ENCODE data around the gene CTDP1. TPM values are rescaled to one million over a fixed set of nuclear protein-coding genes. Genes with fewer than 3 reads are reported as not detected.
"Not testable (repeated sequence)": the region's sequence is repeated elsewhere in the genome, so short reads cannot be mapped to it uniquely, and the experiment has no call there.

Gene CTDP1
- total RNA-seq, 1 donor from 2014 or later = 7.5 TPM

DNA sequence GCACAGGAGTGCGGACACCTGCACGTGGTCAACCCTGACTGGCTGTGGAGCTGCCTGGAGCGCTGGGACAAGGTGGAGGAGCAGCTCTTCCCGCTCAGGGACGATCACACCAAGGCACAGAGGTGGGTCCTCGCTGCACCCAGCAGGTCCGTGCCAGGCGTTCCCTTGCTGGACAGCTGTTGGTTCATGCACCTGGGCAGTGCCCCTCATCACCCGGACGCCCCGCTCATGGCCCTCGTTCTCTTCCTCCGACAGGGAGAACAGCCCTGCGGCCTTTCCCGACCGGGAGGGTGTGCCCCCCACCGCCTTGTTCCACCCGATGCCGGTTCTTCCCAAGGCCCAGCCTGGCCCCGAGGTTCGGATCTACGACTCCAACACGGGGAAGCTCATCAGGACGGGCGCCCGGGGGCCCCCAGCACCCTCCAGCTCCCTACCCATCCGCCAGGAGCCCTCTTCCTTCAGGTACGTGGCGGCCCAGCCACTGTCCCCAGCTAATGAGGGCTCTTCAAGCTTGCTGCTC lies 38.0 kb downstream of the CTDP1 start:
- Histone ChIP-seq H3K27me3 (ENCODE audit: low read depth) (no peaks in the 10 kb centered on the region), H3K9me3 (replicated peaks) (no peaks in the 10 kb centered on the region), H3K27ac (replicated peaks) (no peak overlapping the region), H3K4me3 (no peak overlapping the region), H3K4me1 (no peaks in the 10 kb centered on the region), H3K36me3 (peaks cover 82% of the 10 kb centered on the region)
- DNase-seq = no peak
- intact Hi-C loops (cut with micrococcal nuclease) = no loop called here
- TF ChIP-seq, protein P1, sequence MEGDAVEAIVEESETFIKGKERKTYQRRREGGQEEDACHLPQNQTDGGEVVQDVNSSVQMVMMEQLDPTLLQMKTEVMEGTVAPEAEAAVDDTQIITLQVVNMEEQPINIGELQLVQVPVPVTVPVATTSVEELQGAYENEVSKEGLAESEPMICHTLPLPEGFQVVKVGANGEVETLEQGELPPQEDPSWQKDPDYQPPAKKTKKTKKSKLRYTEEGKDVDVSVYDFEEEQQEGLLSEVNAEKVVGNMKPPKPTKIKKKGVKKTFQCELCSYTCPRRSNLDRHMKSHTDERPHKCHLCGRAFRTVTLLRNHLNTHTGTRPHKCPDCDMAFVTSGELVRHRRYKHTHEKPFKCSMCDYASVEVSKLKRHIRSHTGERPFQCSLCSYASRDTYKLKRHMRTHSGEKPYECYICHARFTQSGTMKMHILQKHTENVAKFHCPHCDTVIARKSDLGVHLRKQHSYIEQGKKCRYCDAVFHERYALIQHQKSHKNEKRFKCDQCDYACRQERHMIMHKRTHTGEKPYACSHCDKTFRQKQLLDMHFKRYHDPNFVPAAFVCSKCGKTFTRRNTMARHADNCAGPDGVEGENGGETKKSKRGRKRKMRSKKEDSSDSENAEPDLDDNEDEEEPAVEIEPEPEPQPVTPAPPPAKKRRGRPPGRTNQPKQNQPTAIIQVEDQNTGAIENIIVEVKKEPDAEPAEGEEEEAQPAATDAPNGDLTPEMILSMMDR (IDR thresholded peaks at IDR 0.05; ENCODE audit: borderline replicate concordance) = no peak

DNA sequence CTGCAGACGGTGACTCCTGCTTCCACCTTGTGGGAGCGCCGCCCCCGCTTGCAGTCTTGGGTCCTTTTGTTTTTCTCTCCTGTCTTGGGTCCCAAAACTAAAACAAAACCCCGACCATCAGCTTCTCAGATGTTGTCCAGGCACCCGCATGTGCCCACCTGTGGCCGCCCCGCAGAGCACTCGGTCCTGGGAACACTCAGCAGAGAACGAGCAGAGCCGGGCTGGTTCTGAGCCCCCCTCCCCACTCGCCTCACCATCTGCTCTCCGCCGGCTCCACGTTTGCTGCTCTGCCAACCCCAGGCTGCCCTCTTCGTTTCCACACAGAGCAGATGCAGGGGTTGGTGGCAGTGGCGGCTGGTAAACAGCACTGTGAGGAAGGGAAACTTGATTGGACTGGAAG lies 38.5 kb downstream of the CTDP1 start:
- Histone ChIP-seq H3K4me3 (no peak overlapping the region), H3K9me3 (replicated peaks) (no peaks in the 10 kb centered on the region), H3K27ac (replicated peaks) (no peak overlapping the region), H3K36me3 (peaks cover 82% of the 10 kb centered on the region), H3K27me3 (ENCODE audit: low read depth) (no peaks in the 10 kb centered on the region), H3K4me1 (no peaks in the 10 kb centered on the region)
- no peak for DNase-seq
- TF ChIP-seq, protein P1 (IDR thresholded peaks at IDR 0.05; ENCODE audit: borderline replicate concordance) = no peak
- intact Hi-C loops (cut with micrococcal nuclease) = no loop called here

DNA sequence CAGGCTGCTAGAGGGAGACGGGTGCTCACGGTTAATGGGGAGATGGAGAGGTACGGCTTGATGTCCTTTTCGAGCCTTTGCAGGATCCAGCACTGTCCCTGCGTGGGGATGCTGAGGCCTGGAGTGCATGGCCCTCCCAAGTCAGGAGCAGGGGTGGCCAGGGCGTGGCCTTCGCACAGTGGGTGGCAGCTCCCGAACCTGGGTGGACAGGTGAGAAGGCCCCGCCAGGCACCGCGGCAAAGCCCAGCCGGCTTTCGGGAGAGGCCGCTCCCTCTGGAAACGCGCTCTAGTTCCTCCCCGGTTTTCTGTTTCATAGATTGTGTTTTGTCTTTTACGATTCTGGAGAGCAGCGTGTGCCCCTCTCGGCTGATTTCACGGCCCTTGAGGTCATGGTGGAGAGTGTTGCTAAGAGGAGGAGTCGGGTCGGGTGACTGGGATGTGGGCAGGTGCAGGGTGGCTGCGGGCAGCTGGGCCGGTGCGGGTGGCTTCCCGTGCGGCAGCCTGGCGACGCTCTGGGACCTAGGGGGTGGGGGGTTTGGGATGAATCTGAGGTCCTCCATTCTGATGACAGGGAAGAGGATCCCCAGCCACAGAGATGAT lies 39.4 kb downstream of the CTDP1 start:
- intact Hi-C loops (cut with micrococcal nuclease) = no loop called here
- no peak for DNase-seq
- H3K4me1 ChIP-seq = no peaks in the 10 kb centered on the region
- TF ChIP-seq, protein P1 (IDR thresholded peaks at IDR 0.05; ENCODE audit: borderline replicate concordance) = no peak
- H3K4me3 ChIP-seq = no peak overlapping the region
- no peak overlapping the region for H3K27ac ChIP-seq (replicated peaks)
- peaks cover 79% of the 10 kb centered on the region for H3K36me3 ChIP-seq
- no peaks in the 10 kb centered on the region for H3K27me3 ChIP-seq (ENCODE audit: low read depth)
- H3K9me3 ChIP-seq (replicated peaks) = no peaks in the 10 kb centered on the region

DNA sequence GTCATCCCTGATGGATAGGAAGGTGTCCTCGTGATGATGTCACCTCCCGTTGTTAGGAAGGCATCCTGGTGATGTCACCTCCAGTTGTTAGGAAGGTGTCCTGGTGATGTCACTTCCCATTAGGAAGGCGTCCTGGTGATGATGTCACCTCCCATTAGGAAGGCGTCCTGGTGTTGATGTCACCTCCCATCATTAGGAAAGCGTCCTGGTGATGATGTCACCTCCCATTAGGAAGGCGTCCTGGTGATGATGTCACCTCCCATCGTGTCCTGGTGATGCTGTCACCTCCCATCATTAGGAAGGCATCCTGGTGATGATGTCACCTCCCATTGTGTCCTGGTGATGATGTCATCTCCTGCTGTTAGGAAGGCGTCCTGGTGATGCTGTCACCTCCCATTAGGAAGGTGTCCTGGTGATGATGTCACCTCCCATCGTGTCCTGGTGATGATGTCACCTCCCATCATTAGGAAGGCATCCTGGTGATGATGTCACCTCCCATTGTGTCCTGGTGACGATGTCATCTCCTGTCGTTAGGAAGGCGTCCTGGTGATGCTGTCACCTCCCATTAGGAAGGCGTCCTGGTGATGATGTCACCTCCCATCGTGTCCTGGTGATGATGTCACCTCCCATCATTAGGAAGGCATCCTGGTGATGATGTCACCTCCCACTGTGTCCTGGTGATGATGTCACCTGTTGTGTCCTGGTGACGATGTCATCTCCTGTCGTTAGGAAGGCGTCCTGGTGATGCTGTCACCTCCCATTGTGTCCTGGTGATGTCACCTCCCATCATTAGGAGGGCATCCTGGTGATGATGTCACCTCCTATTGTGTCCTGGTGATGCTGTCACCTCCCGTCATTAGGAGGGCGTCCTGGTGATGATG lies 40.1 kb downstream of the CTDP1 start:
- H3K27me3 ChIP-seq (ENCODE audit: low read depth); H3K4me1 ChIP-seq; H3K4me3 ChIP-seq; H3K9me3 ChIP-seq (replicated peaks); DNase-seq; H3K27ac ChIP-seq (replicated peaks); intact Hi-C loops (cut with micrococcal nuclease): not testable (repeated sequence)
- H3K36me3 ChIP-seq = peaks cover 79% of the 10 kb centered on the region

DNA sequence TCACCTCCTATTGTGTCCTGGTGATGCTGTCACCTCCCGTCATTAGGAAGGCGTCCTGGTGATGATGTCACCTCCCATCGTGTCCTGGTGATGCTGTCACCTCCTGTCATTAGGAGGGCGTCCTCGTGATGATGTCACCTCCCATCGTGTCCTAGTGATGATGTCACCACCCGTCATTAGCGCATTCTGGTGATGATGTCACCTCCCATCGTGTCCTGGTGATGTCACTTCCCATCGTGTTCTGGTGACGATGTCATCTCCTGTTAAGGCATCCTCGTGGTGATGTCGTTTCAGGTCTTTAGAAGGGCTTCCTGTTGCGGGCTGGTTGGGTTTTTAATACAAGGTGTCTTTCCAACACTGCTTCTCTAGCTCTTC lies 40.7 kb downstream of the CTDP1 start:
- intact Hi-C loops (cut with micrococcal nuclease) = no loop called here
- Histone ChIP-seq H3K4me1 (no peaks in the 10 kb centered on the region), H3K4me3 (no peak overlapping the region), H3K9me3 (replicated peaks) (no peaks in the 10 kb centered on the region), H3K27me3 (ENCODE audit: low read depth) (no peaks in the 10 kb centered on the region), H3K27ac (replicated peaks) (no peak overlapping the region), H3K36me3 (peaks cover 77% of the 10 kb centered on the region)
- DNase-seq = no peak
- TF ChIP-seq, protein P1 (IDR thresholded peaks at IDR 0.05; ENCODE audit: borderline replicate concordance) = no peak

DNA sequence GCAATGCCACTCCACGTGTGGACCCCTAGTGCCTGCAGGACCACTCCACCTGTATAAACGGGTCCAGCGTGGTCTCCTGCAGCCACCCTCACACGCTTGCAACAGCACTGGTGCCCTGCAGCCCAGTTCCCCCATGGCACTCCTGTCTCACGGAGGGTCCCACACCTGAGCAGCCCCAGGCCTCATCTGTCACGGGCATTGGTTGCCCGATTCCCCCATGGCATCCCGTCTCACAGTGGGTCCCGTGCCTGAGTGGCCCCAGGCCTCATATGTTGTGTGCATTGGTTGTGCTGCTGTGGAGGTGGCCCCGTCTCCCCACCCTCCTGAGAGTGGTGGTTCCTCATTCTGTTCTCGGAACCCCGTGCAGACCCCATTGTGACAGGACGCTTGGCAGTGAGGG lies 43.4 kb downstream of the CTDP1 start:
- Histone ChIP-seq H3K9me3 (replicated peaks) (no peaks in the 10 kb centered on the region), H3K36me3 (peaks cover 60% of the 10 kb centered on the region)

More for the DNA sequence above, 43.4 kb downstream of the CTDP1 start:
- Histone ChIP-seq H3K27me3 (ENCODE audit: low read depth) (no peaks in the 10 kb centered on the region), H3K27ac (replicated peaks) (no peak overlapping the region), H3K4me3 (no peak overlapping the region), H3K4me1 (no peaks in the 10 kb centered on the region)
- DNase-seq = no peak
- intact Hi-C loops (cut with micrococcal nuclease) = no loop called here
- TF ChIP-seq, protein P1 (IDR thresholded peaks at IDR 0.05; ENCODE audit: borderline replicate concordance) = no peak
